Endothelial cell of umbilical vein (primary cell): ENCODE results near the gene LGALS3.

Experiments used
- CTCF ChIP-seq, 2 donors: IDR thresholded peaks; 1 replicate in 1 of 2; 2 replicates in 1 of 2; pipeline ENCODE4 v1.5.1; 2011; ENCODE audit warnings: low read length in 2 of 2, mild to moderate bottlenecking in 2 of 2, moderate library complexity in 2 of 2, control low read depth in 1 of 2, inconsistent platforms in 1 of 2, low read depth in 1 of 2; ENCODE audit not compliant: insufficient read depth in 1 of 2; ENCODE audit errors: extremely low read depth in 1 of 2
- EZH2 ChIP-seq: IDR thresholded peaks from 2 replicates; pipeline ENCODE4 v1.6.1; 2012; ENCODE audit warnings: borderline replicate concordance, low read depth, mild to moderate bottlenecking, moderate library complexity, low read length, inconsistent platforms; ENCODE audit not compliant: severe bottlenecking
- MAX ChIP-seq: IDR thresholded peaks from 2 replicates; pipeline ENCODE4 v1.6.1; 2011; ENCODE audit not compliant: insufficient read depth, insufficient read length
- MYC ChIP-seq: IDR thresholded peaks from one replicate; pipeline ENCODE4 v1.6.1; 2011; ENCODE audit warnings: mild to moderate bottlenecking, low read depth, low read length
- POLR2A ChIP-seq: IDR thresholded peaks from 2 replicates; pipeline ENCODE4 v1.6.1; 2012; ENCODE audit warnings: low read depth, mild to moderate bottlenecking, control low read depth, low read length
- POLR2AphosphoS5 ChIP-seq: IDR thresholded peaks from 2 replicates; pipeline ENCODE4 v1.6.1; 2012; ENCODE audit warnings: low read depth, mild to moderate bottlenecking, control low read depth, low read length, moderate library complexity; ENCODE audit not compliant: insufficient read depth

GRCh38 chr14:55131370-55132137, 2.5 kb downstream of the LGALS3 start:
- TF ChIP-seq CTCF (IDR thresholded peaks at IDR 0.05; ENCODE audit: extremely low read depth in 1 of 2, insufficient read depth in 1 of 2, low read depth in 1 of 2, low read length in 2 of 2) (no peak), POLR2AphosphoS5 (no peak), MYC (no peak), POLR2A (no peak), EZH2 (no peak), MAX (no peak)
